Endothelial cell of umbilical vein (primary cell): ENCODE data around the gene SMIM8. TPM values are rescaled to one million over a fixed set of nuclear protein-coding genes. Genes with fewer than 3 reads are reported as not detected.

ENCODE experiments used
- BruUV-seq: library from RNA; stranded (reverse); fragments of 400-500 nt; replicated peaks from 2 replicates; lab custom pipeline; 2021; lab: Mats Ljungman, UMichigan
- CTCF ChIA-PET: fragments of 300-600, 350-600 bp; sonication (Branson Sonifier 250); formaldehyde crosslinking; loops from one replicate; lab custom pipeline; 2021; ENCODE audit warnings: antibody characterized with exemption, inconsistent platforms; lab: Charles Lee
- POLR2A ChIA-PET: fragments of 300-600, 350-600 bp; sonication (Branson Sonifier 250); formaldehyde crosslinking; loops from one replicate; lab custom pipeline; 2021; ENCODE audit warnings: antibody characterized with exemption, inconsistent platforms; lab: Charles Lee
- DNase-seq: peaks from one replicate; pipeline ENCODE4 v3.0.0-alpha.2; 2011; ENCODE audit warnings: low read depth, low spot score
- FAIRE-seq: peaks from 2 replicates; lab custom pipeline; 2011; peaks lifted over from hg19 to GRCh38; lab: Jason Lieb, UNC
- H2AFZ ChIP-seq: 2 replicates; pipeline ENCODE4 v1.6.0; 2012; ENCODE audit warnings: low read depth, low read length, control low read depth, inconsistent platforms
- H3K27ac ChIP-seq: 2 replicates; pipeline ENCODE4 v1.5.1; 2011; ENCODE audit warnings: low read depth, mild to moderate bottlenecking, control low read depth, low read length, moderate library complexity; ENCODE audit not compliant: insufficient read depth
- H3K27me3 ChIP-seq, 2 experiments: 2 replicates each; pipeline versions ENCODE4 v1.6.0 to v1.6.1; 2011; ENCODE audit warnings: low read length in 2 of 2, mixed read lengths in 1 of 2; ENCODE audit not compliant: control insufficient read depth in 2 of 2, insufficient read depth in 2 of 2
- H3K36me3 ChIP-seq, 2 experiments: 2 replicates in 1 of 2; 3 replicates in 1 of 2; pipeline ENCODE4 v1.5.1; 2011; ENCODE audit warnings: low read length in 2 of 2, mild to moderate bottlenecking in 1 of 2, moderate library complexity in 1 of 2; ENCODE audit not compliant: control insufficient read depth in 2 of 2, insufficient read depth in 2 of 2; ENCODE audit errors: extremely low read depth in 1 of 2
- H3K4me1 ChIP-seq: 3 replicates; pipeline ENCODE4 v1.5.1; 2011; ENCODE audit warnings: mild to moderate bottlenecking, low read length; ENCODE audit not compliant: control insufficient read depth, insufficient read depth; ENCODE audit errors: extremely low read depth
- H3K4me2 ChIP-seq: 2 replicates; pipeline ENCODE4 v1.6.1; 2011; ENCODE audit warnings: low read length, control low read depth, mixed read lengths; ENCODE audit not compliant: insufficient read depth
- H3K4me3 ChIP-seq, 3 experiments: fragments of 200-600 bp in 1 of 3; sonication (generic), shearing (Covaris generic) in 1 of 3; replicated peaks in 1 of 3; 2 replicates each; pipeline ENCODE4 v1.5.1; 2011 to 2016; ENCODE audit warnings: control low read depth in 3 of 3, low read length in 3 of 3, mild to moderate bottlenecking in 2 of 3, inconsistent platforms in 1 of 3, low read depth in 1 of 3, moderate library complexity in 1 of 3; ENCODE audit not compliant: insufficient read depth in 1 of 3
- H3K79me2 ChIP-seq: 2 replicates; pipeline ENCODE4 v1.6.0; 2012; ENCODE audit warnings: low read length, inconsistent platforms; ENCODE audit not compliant: control insufficient read depth, insufficient read depth
- H3K9ac ChIP-seq: replicated peaks from 2 replicates; pipeline ENCODE3; 2011; ENCODE audit warnings: low read length, control low read depth; ENCODE audit not compliant: insufficient read depth; ENCODE audit errors: extremely low read depth
- H3K9me1 ChIP-seq: replicated peaks from 3 replicates; pipeline ENCODE4 v1.6.0; 2011; ENCODE audit warnings: mild to moderate bottlenecking, low read length; ENCODE audit not compliant: control insufficient read depth, insufficient read depth; ENCODE audit errors: extremely low read depth
- H3K9me3 ChIP-seq: replicated peaks from 2 replicates; pipeline ENCODE4 v1.5.1; 2012; ENCODE audit warnings: low read length, inconsistent platforms; ENCODE audit not compliant: control insufficient read depth, insufficient read depth
- H4K20me1 ChIP-seq: replicated peaks from 2 replicates; pipeline ENCODE3; 2011; ENCODE audit warnings: mild to moderate bottlenecking, low read length; ENCODE audit not compliant: control insufficient read depth, insufficient read depth; ENCODE audit errors: extremely low read depth
- CTCF ChIP-seq, 2 donors: IDR thresholded peaks; 1 replicate in 1 of 2; 2 replicates in 1 of 2; pipeline ENCODE4 v1.5.1; 2011; ENCODE audit warnings: low read length in 2 of 2, mild to moderate bottlenecking in 2 of 2, moderate library complexity in 2 of 2, control low read depth in 1 of 2, inconsistent platforms in 1 of 2, low read depth in 1 of 2; ENCODE audit not compliant: insufficient read depth in 1 of 2; ENCODE audit errors: extremely low read depth in 1 of 2
- EZH2 ChIP-seq: IDR thresholded peaks from 2 replicates; pipeline ENCODE4 v1.6.1; 2012; ENCODE audit warnings: borderline replicate concordance, low read depth, mild to moderate bottlenecking, moderate library complexity, low read length, inconsistent platforms; ENCODE audit not compliant: severe bottlenecking
- FOS ChIP-seq: IDR thresholded peaks from 2 replicates; pipeline ENCODE4 v1.6.1; 2011; ENCODE audit warnings: mild to moderate bottlenecking, low read length, moderate library complexity, borderline replicate concordance; ENCODE audit not compliant: insufficient read depth
- GATA2 ChIP-seq: IDR thresholded peaks from 2 replicates; pipeline ENCODE4 v1.7.0; 2011; ENCODE audit warnings: low read depth, mild to moderate bottlenecking, moderate library complexity, mixed read lengths, low read length; ENCODE audit not compliant: insufficient read length, insufficient read depth
- JUN ChIP-seq: IDR thresholded peaks from 2 replicates; pipeline ENCODE4 v1.6.1; 2011; ENCODE audit warnings: borderline replicate concordance, low read depth; ENCODE audit not compliant: insufficient read length, insufficient read depth
- MAX ChIP-seq: IDR thresholded peaks from 2 replicates; pipeline ENCODE4 v1.6.1; 2011; ENCODE audit not compliant: insufficient read depth, insufficient read length
- MYC ChIP-seq: IDR thresholded peaks from one replicate; pipeline ENCODE4 v1.6.1; 2011; ENCODE audit warnings: mild to moderate bottlenecking, low read depth, low read length
- POLR2A ChIP-seq: IDR thresholded peaks from 2 replicates; pipeline ENCODE4 v1.6.1; 2012; ENCODE audit warnings: low read depth, mild to moderate bottlenecking, control low read depth, low read length
- POLR2AphosphoS5 ChIP-seq: IDR thresholded peaks from 2 replicates; pipeline ENCODE4 v1.6.1; 2012; ENCODE audit warnings: low read depth, mild to moderate bottlenecking, control low read depth, low read length, moderate library complexity; ENCODE audit not compliant: insufficient read depth
- dilution Hi-C: fragments of 300-500 bp; cut with MboI; formaldehyde crosslinking; loops from one replicate; pipeline ENCODE4 v1.15.0; 2019; ENCODE audit warnings: low sequenced_read_pairs; ENCODE audit not compliant: extremely low pct_ligation_motif_present
- intact Hi-C: fragments of 100-400 bp; cut with micrococcal nuclease; formaldehyde crosslinking; loops from one replicate; pipeline ENCODE4 v1.10.0; 2022
- polyA plus RNA-seq, 4 experiments: library from polyadenylated mRNA; depleted of rRNA in 3 of 4; stranded (reverse) in 3 of 4; unstranded in 1 of 4; fragments of >200 nt; gene quantifications; 2 replicates each; pipeline versions ENCODE4 v1.2.1 to v1.2.3, GENCODE V29; 2011 to 2012; ENCODE audit warnings: missing spikeins in 1 of 4
- total RNA-seq: library from RNA; stranded (reverse); gene quantifications from 2 replicates; pipeline ENCODE4 v1.2.3, GENCODE V29; 2021

Gene SMIM8
- total and polyA plus RNA-seq, 2 donors (not counting 3 experiments of a cell fraction or from before 2014, with no cell fraction given), result 2.0 to 8.4 TPM

- BruUV-seq, result no TSS peak
- Histone ChIP-seq H3K27ac (no peak overlapping the region), H3K9me1 (no peaks in the 10 kb centered on the region), H3K9me3 (no peaks in the 10 kb centered on the region), H3K4me3 (no peak overlapping the region), H3K9ac (no peak overlapping the region), H3K4me2 (no peak overlapping the region), H3K27me3 (no peaks in the 10 kb centered on the region), H3K4me1 (no peaks in the 10 kb centered on the region), H4K20me1 (no peaks in the 10 kb centered on the region), H2AFZ (no peak overlapping the region), H3K36me3 (no peaks in the 10 kb centered on the region), H3K79me2 (no peaks in the 10 kb centered on the region)
- dilution Hi-C loops (no loop called here), intact Hi-C loops (no loop called here)
- DNase-seq (no peak), FAIRE-seq (no peak)
- ChIA-PET CTCF (interaction anchor here (1.0 kb wide), 1 partner anchor 25 kb away, joined by 4 read pairs; no protein-coding TSS in a partner anchor), POLR2A (no interaction called here)
- no peak for TF ChIP-seq MAX
- no peak for TF ChIP-seq GATA2
- no peak for TF ChIP-seq EZH2
- no peak for TF ChIP-seq JUN
- no peak for TF ChIP-seq POLR2AphosphoS5
- TF ChIP-seq POLR2A, result no peak
- TF ChIP-seq CTCF (IDR thresholded peaks at IDR 0.05; ENCODE audit: extremely low read depth in 1 of 2, insufficient read depth in 1 of 2, low read depth in 1 of 2, low read length in 2 of 2), result no peak
- TF ChIP-seq FOS, result no peak
- no peak for TF ChIP-seq MYC
Observed at GRCh38 chr6:87342829-87343228, 20.4 kb downstream of the SMIM8 start.
